SK-N-SH treated with all-trans-retinoic acid at 6 μM for 48 hours (cell line): Measurements from ENCODE around the gene ZNF214.

ENCODE experiments used
- CSDC2 ChIP-seq: fragments of 250-450 bp; sonication (Bioruptor Pico); IDR thresholded peaks from 2 replicates; pipeline ENCODE4 v1.5.0; 2020; ENCODE audit warnings: mild to moderate bottlenecking, moderate library complexity
- GLIS3 ChIP-seq: fragments of 250-450 bp; sonication (Bioruptor Pico); IDR thresholded peaks from 2 replicates; pipeline ENCODE4 v1.5.0; 2020; ENCODE audit warnings: mild to moderate bottlenecking, moderate library complexity
- OSR1 ChIP-seq: fragments of 250-450 bp; sonication (Bioruptor Pico); IDR thresholded peaks from 2 replicates; pipeline ENCODE4 v1.8.0; 2022; ENCODE audit warnings: moderate library complexity, mild to moderate bottlenecking, inconsistent platforms
- PPARA ChIP-seq: fragments of 250-450 bp; sonication (Bioruptor Pico); IDR thresholded peaks from 2 replicates; pipeline ENCODE4 v1.5.0; 2020; ENCODE audit warnings: mild to moderate bottlenecking, borderline replicate concordance
- RARB ChIP-seq: fragments of 250-450 bp; sonication (Bioruptor Pico); IDR thresholded peaks from 2 replicates; pipeline ENCODE4 v1.8.0; 2021; ENCODE audit warnings: mild to moderate bottlenecking, moderate library complexity
- SNAI2 ChIP-seq: fragments of 250-450 bp; sonication (Bioruptor Pico); IDR thresholded peaks from 2 replicates; pipeline ENCODE4 v1.5.0; 2020; ENCODE audit warnings: mild to moderate bottlenecking, moderate library complexity
- ZC3H10 ChIP-seq: fragments of 250-450 bp; sonication (Bioruptor Pico); IDR thresholded peaks from 2 replicates; pipeline ENCODE4 v1.5.1; 2021; ENCODE audit warnings: mild to moderate bottlenecking, moderate library complexity
- ZFP3 ChIP-seq: fragments of 250-450 bp; sonication (Bioruptor Pico); IDR thresholded peaks from 2 replicates; pipeline ENCODE4 v1.5.0; 2020; ENCODE audit warnings: mild to moderate bottlenecking, moderate library complexity
- ZNF565 ChIP-seq: fragments of 450-650 bp; formaldehyde crosslinking; conservative IDR thresholded peaks from 2 replicates; pipeline ENCODE4 v1.5.0; 2020; ENCODE audit warnings: low read depth, mild to moderate bottlenecking, moderate library complexity
- ZNF8 ChIP-seq: fragments of 450-650 bp; formaldehyde crosslinking; IDR thresholded peaks from 2 replicates; pipeline ENCODE4 v1.5.0; 2020; ENCODE audit warnings: mild to moderate bottlenecking, moderate library complexity
- TF ChIP-seq, protein P1 (sequence below): fragments of 250-450 bp; sonication (Bioruptor Pico); IDR thresholded peaks from 2 replicates; pipeline ENCODE4 v1.8.0; 2020; ENCODE audit warnings: mild to moderate bottlenecking, moderate library complexity, borderline replicate concordance
- TF ChIP-seq, protein P2 (sequence below): fragments of 250-450 bp; sonication (Bioruptor Pico); IDR thresholded peaks from 2 replicates; pipeline ENCODE4 v1.5.1; 2021; ENCODE audit warnings: mild to moderate bottlenecking, moderate library complexity
- TF ChIP-seq, protein P3 (sequence below): fragments of 250-450 bp; sonication (Bioruptor Pico); IDR thresholded peaks from 2 replicates; pipeline ENCODE4 v1.5.1; 2020; ENCODE audit warnings: low read depth, mild to moderate bottlenecking, moderate library complexity
- TF ChIP-seq, protein P4 (sequence below): fragments of 250-450 bp; sonication (Bioruptor Pico); IDR thresholded peaks from 2 replicates; pipeline ENCODE4 v1.5.0; 2020; ENCODE audit warnings: mild to moderate bottlenecking, moderate library complexity

DNA sequence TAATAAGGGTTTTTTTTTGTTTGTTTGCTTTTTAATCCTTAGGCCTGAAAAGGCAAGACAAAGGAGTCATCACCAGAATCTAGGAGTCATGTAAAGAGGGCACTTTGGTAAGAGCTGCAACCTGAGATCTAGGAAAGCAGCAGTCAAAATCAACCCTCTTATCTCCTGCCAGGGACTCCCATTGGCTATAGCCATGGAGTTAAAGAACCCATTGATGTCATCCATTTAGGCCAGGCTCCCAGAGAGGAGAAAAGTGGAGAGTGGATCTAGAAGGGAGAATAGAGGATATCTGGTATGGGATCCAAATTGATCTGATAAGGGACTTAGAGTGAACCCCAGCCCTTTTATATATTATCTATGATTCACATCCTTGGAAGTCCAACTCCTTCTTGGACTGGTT lies 58.0 kb downstream of the ZNF214 start:
- TF ChIP-seq ZFP3 (CRISPR knock-in tag) (no peak), GLIS3 (no peak), RARB (CRISPR knock-in tag) (no peak), ZC3H10 (no peak), OSR1 (no peak), ZNF565 (CRISPR knock-in tag) (no peak), SNAI2 (CRISPR knock-in tag) (no peak), PPARA (CRISPR knock-in tag) (no peak), CSDC2 (no peak), ZNF8 (no peak)
- TF ChIP-seq, protein P1, sequence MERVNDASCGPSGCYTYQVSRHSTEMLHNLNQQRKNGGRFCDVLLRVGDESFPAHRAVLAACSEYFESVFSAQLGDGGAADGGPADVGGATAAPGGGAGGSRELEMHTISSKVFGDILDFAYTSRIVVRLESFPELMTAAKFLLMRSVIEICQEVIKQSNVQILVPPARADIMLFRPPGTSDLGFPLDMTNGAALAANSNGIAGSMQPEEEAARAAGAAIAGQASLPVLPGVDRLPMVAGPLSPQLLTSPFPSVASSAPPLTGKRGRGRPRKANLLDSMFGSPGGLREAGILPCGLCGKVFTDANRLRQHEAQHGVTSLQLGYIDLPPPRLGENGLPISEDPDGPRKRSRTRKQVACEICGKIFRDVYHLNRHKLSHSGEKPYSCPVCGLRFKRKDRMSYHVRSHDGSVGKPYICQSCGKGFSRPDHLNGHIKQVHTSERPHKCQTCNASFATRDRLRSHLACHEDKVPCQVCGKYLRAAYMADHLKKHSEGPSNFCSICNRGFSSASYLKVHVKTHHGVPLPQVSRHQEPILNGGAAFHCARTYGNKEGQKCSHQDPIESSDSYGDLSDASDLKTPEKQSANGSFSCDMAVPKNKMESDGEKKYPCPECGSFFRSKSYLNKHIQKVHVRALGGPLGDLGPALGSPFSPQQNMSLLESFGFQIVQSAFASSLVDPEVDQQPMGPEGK, result no peak
- TF ChIP-seq, protein P2, sequence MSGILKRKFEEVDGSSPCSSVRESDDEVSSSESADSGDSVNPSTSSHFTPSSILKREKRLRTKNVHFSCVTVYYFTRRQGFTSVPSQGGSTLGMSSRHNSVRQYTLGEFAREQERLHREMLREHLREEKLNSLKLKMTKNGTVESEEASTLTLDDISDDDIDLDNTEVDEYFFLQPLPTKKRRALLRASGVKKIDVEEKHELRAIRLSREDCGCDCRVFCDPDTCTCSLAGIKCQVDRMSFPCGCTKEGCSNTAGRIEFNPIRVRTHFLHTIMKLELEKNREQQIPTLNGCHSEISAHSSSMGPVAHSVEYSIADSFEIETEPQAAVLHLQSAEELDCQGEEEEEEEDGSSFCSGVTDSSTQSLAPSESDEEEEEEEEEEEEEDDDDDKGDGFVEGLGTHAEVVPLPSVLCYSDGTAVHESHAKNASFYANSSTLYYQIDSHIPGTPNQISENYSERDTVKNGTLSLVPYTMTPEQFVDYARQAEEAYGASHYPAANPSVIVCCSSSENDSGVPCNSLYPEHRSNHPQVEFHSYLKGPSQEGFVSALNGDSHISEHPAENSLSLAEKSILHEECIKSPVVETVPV, result no peak
- TF ChIP-seq, protein P3, sequence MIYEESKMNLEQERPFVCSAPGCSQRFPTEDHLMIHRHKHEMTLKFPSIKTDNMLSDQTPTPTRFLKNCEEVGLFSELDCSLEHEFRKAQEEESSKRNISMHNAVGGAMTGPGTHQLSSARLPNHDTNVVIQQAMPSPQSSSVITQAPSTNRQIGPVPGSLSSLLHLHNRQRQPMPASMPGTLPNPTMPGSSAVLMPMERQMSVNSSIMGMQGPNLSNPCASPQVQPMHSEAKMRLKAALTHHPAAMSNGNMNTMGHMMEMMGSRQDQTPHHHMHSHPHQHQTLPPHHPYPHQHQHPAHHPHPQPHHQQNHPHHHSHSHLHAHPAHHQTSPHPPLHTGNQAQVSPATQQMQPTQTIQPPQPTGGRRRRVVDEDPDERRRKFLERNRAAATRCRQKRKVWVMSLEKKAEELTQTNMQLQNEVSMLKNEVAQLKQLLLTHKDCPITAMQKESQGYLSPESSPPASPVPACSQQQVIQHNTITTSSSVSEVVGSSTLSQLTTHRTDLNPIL (CRISPR knock-in tag), result no peak
- TF ChIP-seq, protein P4, sequence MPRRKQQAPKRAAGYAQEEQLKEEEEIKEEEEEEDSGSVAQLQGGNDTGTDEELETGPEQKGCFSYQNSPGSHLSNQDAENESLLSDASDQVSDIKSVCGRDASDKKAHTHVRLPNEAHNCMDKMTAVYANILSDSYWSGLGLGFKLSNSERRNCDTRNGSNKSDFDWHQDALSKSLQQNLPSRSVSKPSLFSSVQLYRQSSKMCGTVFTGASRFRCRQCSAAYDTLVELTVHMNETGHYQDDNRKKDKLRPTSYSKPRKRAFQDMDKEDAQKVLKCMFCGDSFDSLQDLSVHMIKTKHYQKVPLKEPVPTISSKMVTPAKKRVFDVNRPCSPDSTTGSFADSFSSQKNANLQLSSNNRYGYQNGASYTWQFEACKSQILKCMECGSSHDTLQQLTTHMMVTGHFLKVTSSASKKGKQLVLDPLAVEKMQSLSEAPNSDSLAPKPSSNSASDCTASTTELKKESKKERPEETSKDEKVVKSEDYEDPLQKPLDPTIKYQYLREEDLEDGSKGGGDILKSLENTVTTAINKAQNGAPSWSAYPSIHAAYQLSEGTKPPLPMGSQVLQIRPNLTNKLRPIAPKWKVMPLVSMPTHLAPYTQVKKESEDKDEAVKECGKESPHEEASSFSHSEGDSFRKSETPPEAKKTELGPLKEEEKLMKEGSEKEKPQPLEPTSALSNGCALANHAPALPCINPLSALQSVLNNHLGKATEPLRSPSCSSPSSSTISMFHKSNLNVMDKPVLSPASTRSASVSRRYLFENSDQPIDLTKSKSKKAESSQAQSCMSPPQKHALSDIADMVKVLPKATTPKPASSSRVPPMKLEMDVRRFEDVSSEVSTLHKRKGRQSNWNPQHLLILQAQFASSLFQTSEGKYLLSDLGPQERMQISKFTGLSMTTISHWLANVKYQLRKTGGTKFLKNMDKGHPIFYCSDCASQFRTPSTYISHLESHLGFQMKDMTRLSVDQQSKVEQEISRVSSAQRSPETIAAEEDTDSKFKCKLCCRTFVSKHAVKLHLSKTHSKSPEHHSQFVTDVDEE (CRISPR knock-in tag), result no peak
